DND-41 (cell line): ENCODE results near the gene CYP3A4.
"Not testable (repeated sequence)": the region's sequence is repeated elsewhere in the genome, so short reads cannot be mapped to it uniquely, and the experiment has no call there.

Source experiments
- ATAC-seq: fragments of 200-7000 bp; cut with Tn5 transposase; 3 replicates; pipeline ENCODE4 v1.9.1; 2021; ENCODE audit warnings: low read depth; ENCODE audit not compliant: insufficient read depth
- DNase-seq: peaks from one replicate; pipeline ENCODE4 v3.0.0-alpha.2; 2020
- H2AFZ ChIP-seq: 2 replicates; pipeline ENCODE4 v1.6.0; 2012; ENCODE audit warnings: low read depth, low read length
- H3K27ac ChIP-seq: 2 replicates; pipeline ENCODE4 v1.5.1; 2012; ENCODE audit warnings: low read length, inconsistent platforms
- H3K27me3 ChIP-seq: fragments of 200-600 bp; sonication (generic); 2 replicates; pipeline ENCODE4 v1.6.0; 2012; ENCODE audit warnings: low read length, mild to moderate bottlenecking, inconsistent platforms; ENCODE audit not compliant: insufficient read depth, poor library complexity
- H3K36me3 ChIP-seq: 2 replicates; pipeline ENCODE4 v1.5.1; 2012; ENCODE audit warnings: low read length, inconsistent platforms; ENCODE audit not compliant: insufficient read depth
- H3K4me1 ChIP-seq: 2 replicates; pipeline ENCODE4 v1.5.1; 2012; ENCODE audit warnings: mild to moderate bottlenecking, low read length; ENCODE audit not compliant: insufficient read depth
- H3K4me2 ChIP-seq: 2 replicates; pipeline ENCODE4 v1.6.0; 2012; ENCODE audit warnings: mild to moderate bottlenecking, moderate library complexity, low read length, inconsistent platforms; ENCODE audit not compliant: insufficient read depth
- H3K4me3 ChIP-seq, 2 experiments: fragments of 200-600 bp in 1 of 2; shearing (Covaris generic) in 1 of 2; 2 replicates each; pipeline ENCODE4 v1.5.1; 2012 to 2016; ENCODE audit warnings: inconsistent platforms in 2 of 2, low read length in 2 of 2, mild to moderate bottlenecking in 2 of 2, low read depth in 1 of 2, moderate library complexity in 1 of 2
- H3K79me2 ChIP-seq: 2 replicates; pipeline ENCODE4 v1.6.0; 2012; ENCODE audit warnings: low read length, inconsistent platforms; ENCODE audit not compliant: insufficient read depth
- H3K9ac ChIP-seq: 2 replicates; pipeline ENCODE4 v1.6.0; 2012; ENCODE audit warnings: low read depth, mild to moderate bottlenecking, inconsistent platforms, low read length, moderate library complexity
- H3K9me3 ChIP-seq: 2 replicates; pipeline ENCODE4 v1.5.1; 2012; ENCODE audit warnings: low read length, moderate library complexity, mild to moderate bottlenecking, inconsistent platforms; ENCODE audit not compliant: insufficient read depth, severe bottlenecking
- H4K20me1 ChIP-seq: 2 replicates; pipeline ENCODE4 v1.6.0; 2012; ENCODE audit warnings: low read length; ENCODE audit not compliant: insufficient read depth
- EZH2 ChIP-seq: IDR thresholded peaks from 3 replicates; pipeline ENCODE4 v1.6.1; 2012; ENCODE audit warnings: borderline replicate concordance, low read depth, mild to moderate bottlenecking, moderate library complexity, low read length, inconsistent platforms; ENCODE audit not compliant: severe bottlenecking
- TF ChIP-seq, protein P1 (sequence below): IDR thresholded peaks from 2 replicates; pipeline ENCODE4 v1.5.1; 2012; ENCODE audit warnings: borderline replicate concordance, low read length, moderate library complexity, mild to moderate bottlenecking; ENCODE audit not compliant: poor library complexity, severe bottlenecking; ENCODE audit errors: extremely low read depth

Gene CYP3A4

DNA sequence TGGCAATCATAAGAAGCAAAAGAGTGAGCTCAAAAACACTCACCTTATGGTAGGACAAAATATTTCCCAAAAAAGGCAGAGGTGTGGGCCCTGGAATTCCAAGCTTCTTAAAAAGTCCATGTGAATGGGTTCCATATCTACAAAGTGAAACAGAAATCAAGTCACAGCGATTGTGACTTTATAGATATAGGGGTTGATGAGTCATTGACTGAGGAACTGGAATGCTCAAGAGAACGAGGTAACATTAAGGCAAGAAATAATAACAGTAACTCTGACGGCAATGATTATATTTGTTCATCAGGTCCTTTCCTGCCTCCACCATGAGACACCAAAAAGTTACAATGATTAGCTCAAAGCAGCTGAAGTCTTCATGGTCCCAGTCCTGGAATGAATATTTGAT lies 4.0 kb downstream of the CYP3A4 start:
- no peaks in the 10 kb centered on the region for H3K27me3 ChIP-seq
- DNase-seq (no peak), ATAC-seq (no peak)
- no peaks in the 10 kb centered on the region for H3K9me3 ChIP-seq
- no peak overlapping the region for H3K4me2 ChIP-seq
- H2AFZ ChIP-seq, result no peak overlapping the region
- TF ChIP-seq, protein P1, sequence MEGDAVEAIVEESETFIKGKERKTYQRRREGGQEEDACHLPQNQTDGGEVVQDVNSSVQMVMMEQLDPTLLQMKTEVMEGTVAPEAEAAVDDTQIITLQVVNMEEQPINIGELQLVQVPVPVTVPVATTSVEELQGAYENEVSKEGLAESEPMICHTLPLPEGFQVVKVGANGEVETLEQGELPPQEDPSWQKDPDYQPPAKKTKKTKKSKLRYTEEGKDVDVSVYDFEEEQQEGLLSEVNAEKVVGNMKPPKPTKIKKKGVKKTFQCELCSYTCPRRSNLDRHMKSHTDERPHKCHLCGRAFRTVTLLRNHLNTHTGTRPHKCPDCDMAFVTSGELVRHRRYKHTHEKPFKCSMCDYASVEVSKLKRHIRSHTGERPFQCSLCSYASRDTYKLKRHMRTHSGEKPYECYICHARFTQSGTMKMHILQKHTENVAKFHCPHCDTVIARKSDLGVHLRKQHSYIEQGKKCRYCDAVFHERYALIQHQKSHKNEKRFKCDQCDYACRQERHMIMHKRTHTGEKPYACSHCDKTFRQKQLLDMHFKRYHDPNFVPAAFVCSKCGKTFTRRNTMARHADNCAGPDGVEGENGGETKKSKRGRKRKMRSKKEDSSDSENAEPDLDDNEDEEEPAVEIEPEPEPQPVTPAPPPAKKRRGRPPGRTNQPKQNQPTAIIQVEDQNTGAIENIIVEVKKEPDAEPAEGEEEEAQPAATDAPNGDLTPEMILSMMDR, result no peak
- no peak for TF ChIP-seq EZH2
- no peaks in the 10 kb centered on the region for H4K20me1 ChIP-seq
- no peak overlapping the region for H3K4me3 ChIP-seq
- no peak overlapping the region for H3K27ac ChIP-seq
- H3K9ac ChIP-seq, result no peak overlapping the region
- no peaks in the 10 kb centered on the region for H3K79me2 ChIP-seq
- H3K4me1 ChIP-seq, result no peaks in the 10 kb centered on the region
- no peaks in the 10 kb centered on the region for H3K36me3 ChIP-seq

DNA sequence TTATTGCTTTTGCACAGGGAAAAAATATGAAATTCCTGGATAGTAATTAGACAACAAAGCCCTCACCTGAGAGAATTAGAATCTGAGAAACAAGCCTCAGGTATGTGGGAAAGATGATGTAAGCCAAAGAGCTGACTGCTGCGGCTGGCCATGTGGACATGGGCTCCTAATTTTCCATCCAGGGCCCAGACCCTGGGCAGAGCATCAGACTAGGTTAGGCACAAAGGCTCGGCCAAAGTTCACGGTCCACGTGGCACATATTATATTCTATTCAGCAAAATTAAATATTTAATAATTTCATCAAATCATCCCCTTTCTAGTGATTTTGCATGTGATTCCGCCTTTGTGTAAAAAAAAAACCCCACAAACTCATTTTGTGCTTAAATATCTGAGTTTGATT lies 5.1 kb downstream of the CYP3A4 start:
- no peaks in the 10 kb centered on the region for H3K36me3 ChIP-seq
- TF ChIP-seq EZH2, result no peak
- TF ChIP-seq, protein P1, result no peak
- no peak overlapping the region for H3K4me2 ChIP-seq
- no peaks in the 10 kb centered on the region for H3K4me1 ChIP-seq
- H3K27me3 ChIP-seq, result no peaks in the 10 kb centered on the region
- H3K9me3 ChIP-seq, result no peaks in the 10 kb centered on the region
- no peak overlapping the region for H3K9ac ChIP-seq
- DNase-seq, result no peak
- no peak overlapping the region for H3K4me3 ChIP-seq
- H3K79me2 ChIP-seq, result no peaks in the 10 kb centered on the region
- H2AFZ ChIP-seq, result no peak overlapping the region
- no peak for ATAC-seq
- H3K27ac ChIP-seq, result no peak overlapping the region
- H4K20me1 ChIP-seq, result no peaks in the 10 kb centered on the region

DNA sequence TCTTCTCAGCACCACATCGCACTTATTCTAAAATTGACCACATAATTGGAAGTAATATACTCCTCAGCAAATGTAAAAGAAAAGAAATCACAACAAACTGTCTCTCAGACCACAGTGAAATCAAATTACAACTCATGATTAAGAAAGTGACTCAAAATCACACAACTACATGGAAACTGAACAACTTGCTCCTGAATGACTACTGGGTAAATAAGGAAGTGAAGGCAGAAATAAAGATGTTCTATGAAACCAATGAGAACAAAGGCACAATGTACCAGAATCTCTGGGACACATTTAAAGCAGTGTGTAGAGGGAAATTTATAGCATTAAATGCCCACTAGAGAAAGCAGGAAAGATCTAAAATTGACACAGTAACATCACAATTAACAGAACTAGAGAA lies 10.6 kb downstream of the CYP3A4 start:
- not testable (repeated sequence) for ATAC-seq, DNase-seq, H3K27me3 ChIP-seq

DNA sequence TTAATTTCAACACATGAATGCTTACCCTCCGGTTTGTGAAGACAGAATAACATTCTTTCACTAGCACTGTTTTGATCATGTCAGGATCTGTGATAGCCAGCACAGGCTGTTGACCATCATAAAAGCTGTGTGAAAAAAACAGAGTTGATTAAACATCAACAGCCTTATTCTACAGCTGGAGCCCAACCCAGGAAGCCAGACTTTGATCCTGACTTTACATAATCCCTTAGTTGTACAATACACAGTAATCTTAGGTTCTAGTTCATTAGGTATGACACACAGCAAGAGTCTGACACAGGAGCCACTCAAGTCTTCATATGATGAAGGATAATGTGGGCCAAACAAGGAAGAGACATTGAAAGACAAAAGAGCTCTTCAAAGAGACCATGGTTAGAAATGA lies 11.4 kb downstream of the CYP3A4 start:
- ATAC-seq (no peak), DNase-seq (no peak)
- Histone ChIP-seq H3K9ac (no peak overlapping the region), H3K4me1 (peaks cover 6% of the 10 kb centered on the region; the same call in 1 of the 2 replicates), H3K79me2 (no peaks in the 10 kb centered on the region), H3K36me3 (no peaks in the 10 kb centered on the region), H3K4me3 (no peak overlapping the region), H2AFZ (no peak overlapping the region), H3K4me2 (no peak overlapping the region), H3K27ac (no peak overlapping the region), H3K27me3 (no peaks in the 10 kb centered on the region), H3K9me3 (no peaks in the 10 kb centered on the region), H4K20me1 (no peaks in the 10 kb centered on the region)
- TF ChIP-seq, protein P1, result no peak
- no peak for TF ChIP-seq EZH2

More for the DNA sequence above, 10.6 kb downstream of the CYP3A4 start:
- not testable (repeated sequence) for H3K27ac ChIP-seq, H2AFZ ChIP-seq, H3K36me3 ChIP-seq, H3K4me3 ChIP-seq, H4K20me1 ChIP-seq, H3K4me2 ChIP-seq, H3K79me2 ChIP-seq, H3K9me3 ChIP-seq, H3K9ac ChIP-seq, H3K4me1 ChIP-seq

DNA sequence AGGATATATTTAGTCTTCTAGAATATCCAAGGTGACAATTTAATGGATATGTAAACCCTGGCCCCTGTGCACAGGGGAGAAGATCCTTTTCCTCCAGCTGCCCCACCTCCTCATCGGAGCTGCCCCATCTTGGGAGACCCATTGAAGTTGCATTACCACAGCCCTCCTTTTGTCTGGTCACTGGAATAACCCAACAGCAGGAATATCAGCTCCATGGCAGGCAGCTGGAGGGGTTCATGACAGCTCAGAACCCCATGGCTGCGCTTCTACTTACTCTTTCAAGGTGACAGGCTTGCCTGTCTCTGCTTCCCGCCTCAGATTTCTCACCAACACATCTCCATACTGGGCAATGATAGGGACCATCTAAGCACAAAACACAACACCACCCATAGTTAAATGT lies 14.5 kb downstream of the CYP3A4 start:
- H3K36me3 ChIP-seq, H3K79me2 ChIP-seq, H3K4me3 ChIP-seq, H3K9me3 ChIP-seq, H3K9ac ChIP-seq, DNase-seq, H2AFZ ChIP-seq, H3K4me2 ChIP-seq, H4K20me1 ChIP-seq, ATAC-seq, H3K27ac ChIP-seq, H3K4me1 ChIP-seq, H3K27me3 ChIP-seq: not testable (repeated sequence)
